Panc1 (cell line): ENCODE data around the gene PSMB1. TPM values are rescaled to one million over a fixed set of nuclear protein-coding genes. Genes with fewer than 3 reads are reported as not detected.

Source experiments
- ATAC-seq: fragments of 200-7000 bp; cut with Tn5 transposase; 2 replicates; pipeline ENCODE4 v1.9.1; 2020; ENCODE audit warnings: mild to moderate bottlenecking, moderate library complexity
- BruUV-seq: library from RNA; stranded (reverse); fragments of 400-500 nt; replicated peaks from 2 replicates; lab custom pipeline; 2021; lab: Mats Ljungman, UMichigan
- CTCF ChIA-PET: fragments of 300-600 bp; sonication (Branson Sonifier 250); formaldehyde crosslinking; loops from one replicate; lab custom pipeline; 2022; ENCODE audit warnings: antibody characterized with exemption; lab: Charles Lee
- POLR2A ChIA-PET: fragments of 300-600 bp; sonication (Branson Sonifier 250); formaldehyde crosslinking; loops from one replicate; lab custom pipeline; 2022; ENCODE audit warnings: antibody characterized with exemption; lab: Charles Lee
- DNase-seq: peaks from one replicate; pipeline ENCODE4 v3.0.0-alpha.2; 2010; ENCODE audit warnings: low read depth, low spot score
- H3K27ac ChIP-seq: 2 replicates; pipeline ENCODE4 v1.5.1; 2011; ENCODE audit warnings: mild to moderate bottlenecking, low read length, inconsistent platforms
- H3K27me3 ChIP-seq: fragments of 200-500 bp; sonication (Bioruptor generic); 2 replicates; pipeline ENCODE4 v1.6.0; 2014; ENCODE audit warnings: low read length, inconsistent platforms; ENCODE audit not compliant: control insufficient read depth, insufficient read depth
- H3K36me3 ChIP-seq: fragments of 200-500 bp; sonication (Bioruptor generic); 2 replicates; pipeline ENCODE4 v1.5.1; 2014; ENCODE audit warnings: inconsistent platforms, mild to moderate bottlenecking, low read length, moderate library complexity; ENCODE audit not compliant: control insufficient read depth, insufficient read depth
- H3K4me1 ChIP-seq: 2 replicates; pipeline ENCODE4 v1.5.1; 2011; ENCODE audit warnings: inconsistent platforms, mild to moderate bottlenecking, low read length, moderate library complexity; ENCODE audit not compliant: control insufficient read depth, insufficient read depth
- H3K4me3 ChIP-seq, 2 experiments: 2 replicates each; pipeline ENCODE4 v1.5.1; 2011 to 2012; ENCODE audit warnings: low read depth in 2 of 2, low read length in 2 of 2, mild to moderate bottlenecking in 2 of 2, inconsistent platforms in 1 of 2, moderate library complexity in 1 of 2
- H3K9me3 ChIP-seq: fragments of 200-500 bp; sonication (Bioruptor generic); 2 replicates; pipeline ENCODE4 v1.5.1; 2014; ENCODE audit warnings: low read depth, mild to moderate bottlenecking, inconsistent platforms, low read length, moderate library complexity; ENCODE audit not compliant: control insufficient read depth, insufficient read depth
- CTCF ChIP-seq: fragments of 450-650 bp; IDR thresholded peaks from 2 replicates; pipeline ENCODE4 v1.5.1; 2017; ENCODE audit warnings: mild to moderate bottlenecking
- POLR2AphosphoS5 ChIP-seq: IDR thresholded peaks from 2 replicates; pipeline ENCODE4 v1.6.1; 2012; ENCODE audit warnings: mild to moderate bottlenecking, low read depth, low read length, moderate library complexity
- REST ChIP-seq, 2 experiments: IDR thresholded peaks; 2 replicates each; pipeline ENCODE4 v1.6.1; 2011 to 2012; ENCODE audit warnings: low read depth in 2 of 2, control low read depth in 1 of 2, low read length in 1 of 2, mild to moderate bottlenecking in 1 of 2, moderate library complexity in 1 of 2; ENCODE audit not compliant: insufficient read depth in 1 of 2
- SIN3A ChIP-seq: IDR thresholded peaks from 2 replicates; pipeline ENCODE4 v1.6.1; 2012; ENCODE audit warnings: low read depth, mild to moderate bottlenecking, low read length, moderate library complexity, borderline replicate concordance; ENCODE audit not compliant: insufficient read depth
- TCF7L2 ChIP-seq: IDR thresholded peaks from 2 replicates; pipeline ENCODE4 v1.6.1; 2011; ENCODE audit warnings: mild to moderate bottlenecking, low read depth, low read length, inconsistent platforms
- in situ Hi-C: cut with HindIII; loops from 2 replicates; pipeline ENCODE4 v1.10.0; 2016; ENCODE audit warnings: low sequenced_read_pairs, low pct_unique_long_range_greater_than_20kb
- intact Hi-C: fragments of 100-400 bp; cut with micrococcal nuclease; formaldehyde crosslinking; loops from one replicate; pipeline ENCODE4 v1.10.0; 2022; ENCODE audit not compliant: unreplicated experiment
- total RNA-seq: library from RNA; stranded (reverse); gene quantifications from one replicate; pipeline ENCODE4 v1.2.1, GENCODE V29; 2021; ENCODE audit not compliant: unreplicated experiment

PSMB1 gene
- total RNA-seq, 1 experiment from 2014 or later, result 305 TPM

GRCh38 chr6:170564936-170565530 is 11.9 kb upstream of the PSMB1 start:
- intact Hi-C loops (no loop called here), in situ Hi-C loops (no loop called here)
- no peaks in the 10 kb centered on the region for H3K4me1 ChIP-seq
- H3K4me3 ChIP-seq, result no peak overlapping the region
- TF ChIP-seq REST (IDR thresholded peaks at IDR 0.05; ENCODE audit: insufficient read depth in 1 of 2, low read depth in 2 of 2, low read length in 1 of 2) (no peak), TCF7L2 (no peak), CTCF (no peak), SIN3A (no peak), POLR2AphosphoS5 (no peak)
- ATAC-seq (no peak), DNase-seq (no peak)
- H3K36me3 ChIP-seq, result peaks cover 54% of the 10 kb centered on the region
- CTCF ChIA-PET, result no interaction called here
- BruUV-seq, result no TSS peak
- POLR2A ChIA-PET, result no interaction called here
- H3K9me3 ChIP-seq, result no peaks in the 10 kb centered on the region
- H3K27ac ChIP-seq, result no peak overlapping the region
- no peaks in the 10 kb centered on the region for H3K27me3 ChIP-seq

GRCh38 chr6:170561555-170561954 is 8.4 kb upstream of the PSMB1 start:
- 0 out of 2 replicates have a peak, but pooled peaks cover 2% of the 10 kb centered on the region for H3K4me1 ChIP-seq
- ATAC-seq, result no peak
- no peak for DNase-seq
- no peak overlapping the region for H3K4me3 ChIP-seq
- H3K27me3 ChIP-seq, result no peaks in the 10 kb centered on the region
- H3K36me3 ChIP-seq, result peaks cover 35% of the 10 kb centered on the region
- TF ChIP-seq POLR2AphosphoS5 (no peak), TCF7L2 (no peak), REST (IDR thresholded peaks at IDR 0.05; ENCODE audit: insufficient read depth in 1 of 2, low read depth in 2 of 2, low read length in 1 of 2) (no peak), CTCF (no peak), SIN3A (no peak)
- POLR2A ChIA-PET, result no interaction called here
- no TSS peak for BruUV-seq
- CTCF ChIA-PET, result no interaction called here
- no peak overlapping the region for H3K27ac ChIP-seq
- H3K9me3 ChIP-seq, result no peaks in the 10 kb centered on the region
- intact Hi-C loops, result no loop called here
- in situ Hi-C loops, result no loop called here
